HG03108 (cell line): ENCODE data around the gene MAP2K2.

ENCODE experiments used
- ATAC-seq: cut with Tn5 transposase; IDR thresholded peaks from one replicate; pipeline ENCODE4 v1.9.1; 2021; ENCODE audit warnings: moderate library complexity; ENCODE audit not compliant: unreplicated experiment

MAP2K2 gene

DNA sequence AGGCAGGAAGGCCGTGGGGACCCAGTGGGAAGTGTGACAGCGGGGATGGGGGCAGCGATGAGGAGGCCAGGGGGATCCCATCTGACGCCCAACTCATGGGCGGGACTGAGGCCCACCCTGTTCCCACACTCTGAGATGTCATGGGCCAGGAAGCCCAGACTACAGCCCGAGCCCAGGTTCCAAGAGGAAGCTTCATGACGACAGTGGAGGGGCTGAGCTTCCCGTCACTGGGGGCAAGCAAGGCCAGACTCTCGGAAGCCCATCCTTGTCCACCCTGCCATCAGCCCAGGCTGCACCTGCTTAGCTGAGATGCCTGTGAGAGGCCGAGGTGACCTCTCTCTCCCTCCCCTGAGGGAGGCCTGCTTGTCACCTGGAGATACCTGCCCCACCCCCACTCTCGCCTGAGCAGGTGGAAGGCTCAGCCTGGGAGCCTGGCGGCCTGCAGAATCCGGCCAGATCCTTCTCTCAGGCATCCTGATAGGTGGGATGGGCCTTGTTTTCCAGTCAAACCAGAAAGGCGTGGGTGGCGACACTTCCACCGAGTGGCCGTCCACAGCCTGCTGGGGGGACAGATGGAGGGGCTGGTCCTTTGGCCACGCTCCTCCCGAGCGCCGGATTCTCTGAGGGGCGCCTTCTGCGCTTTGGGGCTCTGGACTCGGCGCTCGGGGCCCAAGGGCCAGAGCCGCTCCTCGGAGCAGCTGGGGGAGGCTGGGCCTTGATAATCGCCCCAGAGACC lies 62.1 kb downstream of the MAP2K2 start:
- ATAC-seq, result no peak

DNA sequence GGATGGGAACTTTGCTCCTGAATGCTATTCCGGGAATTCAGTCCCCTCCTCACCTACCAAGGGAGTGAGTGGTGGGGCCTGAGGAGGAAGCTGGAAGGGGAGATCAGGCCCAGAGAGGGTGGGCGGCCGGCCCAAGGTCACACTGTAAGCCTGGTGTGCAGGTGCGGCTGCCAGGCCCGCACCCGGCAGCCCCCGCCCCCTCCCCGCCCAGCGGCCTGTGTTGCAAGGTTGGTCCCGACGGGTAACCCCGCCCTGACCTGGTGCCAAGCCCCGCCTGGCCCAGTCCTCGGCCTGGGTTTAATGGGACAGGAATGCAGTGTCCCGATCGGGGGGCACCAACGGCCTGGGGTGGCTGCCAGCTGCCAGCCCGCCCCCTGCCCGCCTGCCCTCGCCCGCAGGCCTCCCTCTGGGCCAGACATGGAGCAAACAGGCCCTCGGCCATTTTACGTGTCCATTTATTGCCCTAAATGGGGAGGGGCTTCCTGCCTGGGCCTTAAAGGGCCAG lies 62.7 kb downstream of the MAP2K2 start:
- ATAC-seq, result no peak

DNA sequence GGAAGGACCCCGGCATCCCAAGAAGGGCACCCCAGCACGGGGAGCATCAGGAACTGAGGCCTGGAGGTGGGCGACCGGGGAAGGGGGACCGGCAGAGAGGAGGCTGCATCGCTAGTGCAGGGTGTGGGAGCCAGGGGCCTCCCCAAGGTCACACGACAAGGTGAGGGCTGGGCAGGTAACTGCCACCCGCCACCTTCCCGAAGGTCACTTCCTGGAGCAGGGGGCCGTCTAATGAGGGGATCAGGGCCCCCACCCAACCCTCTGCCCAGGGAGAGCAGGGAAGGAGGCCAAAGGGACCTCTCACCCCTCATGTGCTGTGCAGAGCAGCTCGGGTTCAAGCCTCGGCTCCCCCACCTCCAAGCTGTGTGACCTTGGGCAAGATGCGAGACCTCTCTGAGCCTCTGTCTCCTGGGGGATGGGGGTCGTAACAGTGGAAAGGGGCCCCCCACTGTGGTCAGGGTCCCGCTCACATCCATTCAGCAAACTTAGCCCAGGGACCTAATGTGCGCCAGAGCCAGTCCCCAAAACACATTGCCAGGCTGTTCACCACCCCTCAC lies 63.2 kb downstream of the MAP2K2 start:
- ATAC-seq, result no peak

DNA sequence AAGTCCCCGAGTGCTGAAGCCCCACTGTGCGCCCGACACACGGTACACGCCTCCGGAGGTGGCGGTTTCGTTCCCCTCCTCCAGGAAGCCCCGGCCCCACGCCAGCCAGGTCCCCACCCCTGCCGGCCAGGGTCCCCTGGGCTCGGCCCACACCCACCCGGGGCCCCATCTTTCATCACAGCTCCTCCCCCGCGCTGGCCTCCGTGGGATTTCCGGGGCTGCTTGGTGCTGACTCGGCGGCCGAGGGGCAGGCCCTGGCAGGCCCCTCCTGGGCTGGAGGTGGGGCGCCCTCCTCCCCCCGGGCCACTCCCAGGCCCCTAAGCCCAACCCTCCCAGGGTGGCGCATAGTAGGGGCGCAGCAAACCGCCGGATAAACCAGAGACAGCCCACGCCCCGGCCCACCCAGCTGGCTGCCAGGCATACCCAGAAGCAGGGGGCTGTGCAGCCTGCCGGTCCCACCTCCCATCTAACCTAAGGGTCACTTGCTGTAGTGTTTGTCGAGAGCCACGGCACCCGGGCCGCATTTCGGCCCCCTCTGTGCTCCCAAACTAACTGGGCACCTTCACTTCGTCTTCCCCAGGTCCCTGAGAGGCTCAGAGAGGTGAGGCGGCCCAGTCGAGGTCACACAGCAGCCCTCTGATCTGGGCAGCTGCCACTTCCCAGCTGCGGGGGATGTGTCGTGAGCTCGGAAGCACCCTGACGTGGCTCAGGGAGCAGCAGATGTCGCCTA lies 63.9 kb downstream of the MAP2K2 start:
- no peak for ATAC-seq

DNA sequence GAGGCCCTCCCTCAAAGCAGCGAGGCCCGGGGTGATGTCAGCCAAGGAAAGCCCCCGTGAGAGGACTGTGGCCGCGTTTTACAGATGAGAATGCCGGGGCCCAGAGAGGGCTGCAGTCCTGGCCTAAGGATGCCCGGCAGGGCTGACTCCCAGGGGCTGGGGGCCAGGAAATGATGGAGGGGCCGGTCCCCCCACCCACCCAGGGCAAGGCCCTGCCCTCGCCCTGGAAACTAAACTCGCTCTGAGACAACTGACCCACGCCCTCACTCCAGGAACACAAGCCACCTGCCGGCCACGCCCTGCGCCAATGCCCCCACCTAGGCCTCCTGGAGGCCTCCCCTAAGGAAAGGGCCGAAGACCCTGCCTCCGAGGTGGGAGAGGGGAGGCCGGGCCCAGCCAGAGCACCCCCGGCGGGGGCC lies 64.5 kb downstream of the MAP2K2 start:
- no peak for ATAC-seq

DNA sequence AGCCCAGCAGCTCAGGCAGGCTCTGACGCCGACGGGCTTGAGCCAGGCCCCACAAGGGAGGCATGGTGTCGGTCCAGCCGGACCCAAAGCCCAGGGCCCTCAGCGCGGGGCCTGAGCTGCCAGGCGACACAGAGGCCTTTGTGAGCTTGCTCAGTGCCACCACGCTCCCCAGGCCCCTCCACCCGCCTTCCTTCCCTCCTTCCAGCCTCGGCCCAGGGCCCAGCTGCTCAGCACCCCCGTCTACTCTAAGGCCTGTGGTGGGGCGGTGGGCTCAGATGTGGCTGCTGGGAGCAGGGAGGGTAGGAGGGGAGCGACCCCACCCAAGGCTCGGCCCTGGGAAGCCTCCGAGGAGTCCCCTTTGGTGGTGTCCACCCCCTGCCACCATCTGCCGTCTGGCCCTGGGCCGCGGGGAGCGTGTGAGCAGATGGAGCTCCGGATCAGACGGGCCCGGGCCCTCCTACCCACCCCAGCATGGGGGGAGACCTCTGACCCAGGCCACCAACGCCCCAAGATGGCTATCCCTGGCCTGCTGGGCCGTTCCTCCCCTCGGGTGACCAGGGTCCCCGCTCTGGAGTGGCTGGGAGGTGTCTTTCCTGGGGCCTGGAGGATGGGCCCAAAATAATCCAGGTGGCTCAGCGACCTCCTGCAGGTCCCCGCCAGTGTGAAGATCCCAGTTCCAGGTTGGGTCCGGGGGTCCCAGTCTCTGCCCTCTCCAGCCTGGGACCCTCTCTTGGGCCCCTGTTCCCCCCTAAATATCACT lies 65.0 kb downstream of the MAP2K2 start:
- no peak for ATAC-seq

DNA sequence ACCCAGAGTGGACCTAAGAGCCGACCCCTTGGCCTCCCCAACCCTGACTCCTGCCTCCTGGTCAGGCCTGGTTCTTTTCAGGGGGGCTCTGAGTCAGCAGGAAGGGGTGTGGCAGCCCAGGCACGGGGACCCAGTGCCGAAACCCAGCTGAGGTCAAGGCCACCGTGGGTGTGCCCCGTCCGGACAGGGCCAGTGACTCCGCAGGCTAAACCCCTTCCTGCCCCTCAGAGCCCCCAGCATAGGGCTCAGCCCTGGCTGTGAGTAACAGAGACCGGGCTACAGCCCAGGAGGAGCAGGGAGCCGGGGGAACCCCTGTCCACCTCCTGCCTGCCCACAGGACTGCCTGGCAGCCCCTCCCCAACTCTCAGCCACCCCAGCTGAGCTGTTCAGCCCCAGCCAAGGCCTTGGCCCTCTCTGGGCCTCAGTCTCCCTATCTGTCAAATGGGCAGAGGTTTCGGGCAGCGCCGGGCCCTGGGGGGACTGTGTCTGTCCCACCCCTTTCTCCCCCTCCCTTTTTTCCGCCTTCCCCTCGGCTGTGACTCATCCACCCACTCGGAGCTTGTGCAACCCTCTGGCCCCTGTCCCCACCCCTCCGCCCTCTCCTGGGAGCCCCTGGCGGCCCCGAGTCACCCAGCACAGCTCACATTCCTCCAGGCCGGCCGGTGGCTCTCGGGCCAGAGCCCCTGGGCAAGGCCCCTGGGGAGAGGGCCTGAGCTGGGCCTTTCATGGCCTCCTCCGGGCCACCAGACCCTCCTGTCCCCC lies 65.8 kb downstream of the MAP2K2 start:
- ATAC-seq, result no peak

DNA sequence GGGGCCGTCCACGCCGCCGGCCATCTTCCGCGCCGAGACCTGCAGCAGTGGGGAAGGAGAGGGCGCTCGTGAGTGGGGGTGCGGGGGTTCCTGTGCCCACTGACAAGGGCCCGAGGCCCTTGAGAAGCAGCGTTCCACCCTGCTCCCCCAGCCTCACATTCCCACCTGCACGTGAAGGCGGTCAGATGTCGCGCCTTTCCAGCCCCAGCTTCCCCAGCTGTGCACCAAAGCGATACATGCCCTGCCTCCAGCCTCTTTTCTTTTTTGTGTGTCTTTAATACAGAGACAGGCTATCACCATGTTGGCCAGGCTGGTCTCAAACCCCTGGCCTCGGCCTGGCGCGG lies 68.7 kb downstream of the MAP2K2 start:
- ATAC-seq, result no peak

DNA sequence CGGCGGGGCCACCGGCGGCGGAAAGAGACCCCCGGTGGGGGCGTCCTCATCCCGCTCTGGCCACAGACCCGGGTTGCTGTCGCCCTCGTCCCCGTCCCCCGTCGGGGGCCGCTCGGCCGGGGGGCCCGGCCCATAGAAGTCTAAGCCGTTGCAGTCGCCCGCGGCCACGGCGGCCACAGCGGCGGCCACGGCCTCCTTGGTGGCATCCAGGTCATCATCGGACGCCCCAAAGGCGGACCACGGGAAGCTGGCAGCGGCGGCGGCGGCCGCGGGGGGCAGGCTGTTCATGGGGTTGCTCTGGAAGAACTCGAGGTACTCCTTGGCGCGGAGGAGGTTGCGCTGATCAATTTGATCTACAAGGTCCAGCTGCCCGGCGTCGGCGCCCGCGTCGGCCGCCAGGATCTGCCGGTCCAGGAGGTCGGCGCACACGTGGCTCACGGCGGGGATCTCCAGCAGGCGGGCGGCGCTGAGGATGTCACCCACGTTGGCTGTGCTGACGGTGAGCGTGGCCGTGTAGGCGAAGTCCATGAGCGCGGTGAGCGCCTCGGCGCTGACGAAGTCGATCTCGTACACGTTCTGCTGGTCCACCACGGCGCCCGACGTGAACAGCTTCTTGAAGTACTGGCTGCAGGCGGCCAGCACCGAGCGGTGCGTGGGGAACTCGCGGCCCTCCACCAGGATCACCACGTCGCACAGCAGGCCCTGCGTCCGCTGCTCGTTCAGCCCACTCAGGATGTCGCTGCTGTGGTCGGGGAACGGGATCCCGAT lies 69.3 kb downstream of the MAP2K2 start:
- no peak for ATAC-seq

DNA sequence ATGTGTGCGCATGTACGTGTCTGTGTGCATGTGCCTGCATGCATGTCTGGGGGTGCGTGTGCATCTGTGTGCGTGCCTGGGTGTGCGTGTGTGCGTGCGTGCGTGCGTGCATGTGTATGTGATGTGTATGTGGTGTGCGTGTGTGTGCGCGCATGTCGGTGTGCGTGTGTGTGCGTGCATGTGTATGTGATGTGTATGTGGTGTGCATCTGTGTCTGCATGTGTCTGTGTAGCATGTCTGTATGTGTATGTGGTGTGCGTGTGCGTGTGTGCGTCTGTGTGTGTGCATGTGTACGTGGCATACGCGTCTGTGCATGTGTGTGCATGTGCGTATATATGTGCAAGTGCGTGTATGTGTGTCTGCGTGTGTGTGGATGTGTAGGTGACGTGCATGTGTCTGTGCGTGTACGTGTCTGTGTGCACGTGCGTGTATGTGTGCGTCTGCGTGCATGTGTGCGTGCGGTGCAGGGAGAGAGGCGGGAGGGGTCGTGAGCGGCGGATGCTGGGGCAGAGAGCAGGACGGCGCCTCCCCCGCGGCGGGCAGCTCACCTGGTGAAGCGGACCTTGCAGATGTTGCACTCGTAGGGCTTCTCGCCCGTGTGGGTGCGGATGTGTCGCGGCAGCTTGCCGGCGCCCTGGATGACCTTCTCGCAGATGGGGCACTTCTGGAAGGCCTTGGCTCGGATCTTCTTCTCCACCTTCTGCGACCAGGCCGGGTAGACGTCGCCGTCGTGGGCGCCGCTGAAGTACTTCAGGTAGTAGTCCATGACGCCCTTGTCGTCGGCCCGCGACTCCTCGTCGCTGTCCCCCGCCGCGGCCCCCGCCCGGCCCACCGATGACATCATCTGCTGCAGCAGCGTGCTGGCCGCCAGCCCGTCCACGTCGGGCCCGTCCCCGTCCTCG lies 70.2 kb downstream of the MAP2K2 start:
- ATAC-seq, result no peak

DNA sequence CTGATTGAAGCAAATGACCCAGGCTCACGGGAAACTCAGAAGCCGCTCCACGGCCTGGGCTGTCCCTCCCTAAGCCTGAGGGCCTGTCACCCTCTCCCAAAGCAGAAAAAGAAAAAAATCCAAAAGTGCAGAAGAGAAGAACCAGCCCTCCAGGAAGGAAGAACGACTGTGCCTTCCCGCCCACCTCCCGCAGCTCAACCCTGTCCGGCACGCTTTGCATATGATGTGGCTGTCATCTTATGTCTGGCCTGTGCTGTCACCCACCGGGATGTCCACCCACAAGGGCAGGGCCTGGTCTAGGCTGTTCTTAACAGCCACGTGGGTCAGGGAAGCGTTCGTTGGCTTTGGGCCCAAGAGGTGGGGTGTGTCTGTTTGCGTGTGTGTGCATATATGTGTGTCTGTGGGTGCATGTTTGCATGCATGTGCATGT lies 70.9 kb downstream of the MAP2K2 start:
- ATAC-seq, result no peak

DNA sequence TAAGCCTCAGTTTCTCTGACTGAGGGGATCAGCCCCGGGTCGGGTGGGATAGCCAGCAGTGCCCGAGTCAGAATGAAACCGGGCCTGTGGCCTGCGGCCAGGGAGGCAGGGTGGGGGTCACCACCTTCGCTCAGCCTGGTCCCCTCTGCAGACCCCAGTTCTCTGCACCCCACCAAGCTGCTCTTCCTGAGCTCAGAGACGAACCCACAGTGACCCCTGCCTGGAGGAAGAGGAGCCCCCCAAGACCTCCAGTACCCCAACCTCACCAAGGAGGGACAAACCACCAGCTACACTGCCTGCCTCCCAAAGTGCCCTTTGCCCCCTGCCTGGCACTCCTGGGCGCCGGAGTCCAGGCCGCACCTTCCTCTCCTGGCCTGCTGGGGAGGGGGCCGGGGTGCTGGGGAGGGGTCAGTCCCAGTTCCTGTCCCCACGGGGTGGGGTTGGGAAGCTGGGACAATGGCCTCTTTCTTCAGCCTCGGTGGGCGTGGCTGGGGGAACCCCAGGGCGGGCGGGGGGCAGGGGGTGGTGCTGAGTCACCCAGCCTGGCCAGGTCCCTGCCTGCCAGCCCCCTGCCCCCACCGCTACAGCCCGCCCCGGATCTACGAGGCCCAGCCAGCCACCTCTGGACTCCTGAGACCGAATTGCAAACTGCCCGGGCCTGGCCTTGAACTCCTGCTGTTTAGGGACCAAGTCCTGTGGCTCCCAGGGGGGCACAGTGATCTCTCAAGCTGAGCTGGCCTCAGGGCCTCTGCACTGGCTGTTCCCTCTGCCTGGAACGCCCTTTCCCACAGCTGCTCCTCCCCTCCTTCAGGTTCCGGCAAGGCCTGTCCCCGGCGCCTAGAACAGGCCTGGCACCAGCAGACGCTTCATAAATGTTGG lies 71.6 kb downstream of the MAP2K2 start:
- no peak for ATAC-seq

DNA sequence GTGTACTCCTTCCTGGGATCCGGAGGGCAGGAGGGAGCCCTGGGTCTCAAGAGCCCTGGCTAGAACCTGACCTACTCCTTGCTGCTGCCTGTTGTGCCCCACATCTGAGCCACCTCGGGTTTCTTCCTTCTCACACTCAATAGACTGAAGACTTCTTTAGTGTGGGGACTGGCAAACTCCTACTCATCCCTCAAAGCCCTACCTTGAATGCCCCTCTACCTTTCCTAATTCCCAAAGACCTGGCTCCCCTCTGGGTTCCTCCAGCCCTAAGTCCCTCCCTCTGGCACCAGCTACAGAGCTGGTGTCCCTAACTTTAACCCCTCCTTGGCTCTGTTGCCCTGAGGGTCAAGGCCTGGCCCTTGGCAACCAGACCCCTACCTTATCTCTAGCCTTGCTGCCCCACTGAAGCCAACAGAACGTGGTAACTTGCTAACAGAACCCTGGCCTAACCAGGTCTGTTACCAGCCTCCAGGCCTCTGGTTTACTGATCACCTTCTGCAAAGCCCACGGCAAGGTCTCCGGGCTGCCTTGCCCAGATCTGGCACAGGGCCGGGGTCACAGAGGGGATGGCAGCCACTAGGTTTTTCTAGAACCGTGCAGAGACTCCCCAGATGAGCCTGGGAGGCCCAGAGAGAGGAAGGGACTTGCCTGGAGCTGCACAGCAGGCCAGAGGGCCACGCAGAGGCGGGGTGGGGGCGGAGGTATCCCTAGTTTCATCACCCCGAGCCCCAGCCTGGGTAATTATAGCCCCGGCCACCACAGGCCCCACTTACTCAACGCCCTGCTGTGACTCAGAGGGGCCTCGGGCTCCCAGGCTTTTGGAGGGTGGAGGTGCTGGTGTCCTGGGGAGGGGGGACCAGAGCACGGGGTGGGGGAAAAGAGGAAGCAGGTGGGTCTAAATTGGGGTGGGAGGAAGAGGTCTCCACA lies 72.5 kb downstream of the MAP2K2 start:
- ATAC-seq, result no peak

DNA sequence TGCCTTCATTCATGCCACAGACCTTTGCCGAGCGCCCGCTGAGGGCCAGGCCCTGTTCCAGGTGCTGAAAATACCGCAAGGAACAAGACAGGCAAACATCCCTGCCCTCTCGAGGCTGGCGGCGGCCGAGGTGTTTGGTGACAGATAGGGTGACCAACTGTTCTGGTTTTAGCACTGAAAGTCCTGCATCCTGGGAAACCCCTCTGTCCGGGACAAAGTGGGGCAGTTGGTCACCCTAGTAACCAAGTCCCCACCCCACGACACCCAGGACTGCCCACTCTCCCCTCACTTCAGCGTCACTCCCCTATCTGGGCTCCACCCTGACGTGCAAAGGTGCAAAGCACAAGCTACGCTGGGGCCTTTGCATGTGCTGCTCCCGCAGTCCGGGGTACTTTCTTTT lies 74.5 kb downstream of the MAP2K2 start:
- no peak for ATAC-seq

DNA sequence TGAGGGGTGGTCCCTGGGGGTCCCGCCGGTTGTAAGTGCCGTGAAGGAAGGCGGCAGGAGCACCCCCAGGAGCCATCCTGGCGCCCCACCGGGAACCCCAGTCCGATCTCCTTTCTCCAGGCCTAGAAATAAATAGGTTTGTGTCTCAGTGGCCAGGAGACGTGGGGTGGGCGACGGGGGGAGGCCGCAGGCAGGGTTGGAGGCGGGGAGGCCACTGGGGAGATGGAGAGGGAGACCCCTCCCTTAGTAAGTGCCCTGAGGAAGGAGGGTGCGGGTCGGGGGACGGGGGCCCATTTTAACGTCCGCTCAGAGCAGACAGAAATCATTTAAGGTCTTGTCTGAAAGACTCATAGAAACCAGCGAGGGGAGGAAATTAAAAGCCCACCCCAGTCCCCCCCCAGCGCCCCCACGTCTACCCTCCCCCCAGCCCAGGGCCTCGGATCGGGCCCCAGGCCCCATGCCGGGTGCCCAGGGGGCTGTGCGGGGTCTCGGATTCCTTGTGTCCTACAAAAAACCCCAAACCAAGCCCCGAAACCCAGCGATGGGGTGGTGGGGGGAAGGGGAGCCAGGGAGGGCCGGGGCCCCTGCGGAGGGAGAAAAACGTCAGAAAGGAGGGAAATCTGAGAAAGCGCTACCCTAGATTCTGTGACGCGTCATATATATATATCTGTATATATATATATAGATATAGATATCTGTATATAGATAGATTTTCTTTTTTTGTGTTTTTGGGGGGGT lies 76.8 kb downstream of the MAP2K2 start:
- ATAC-seq, result no peak

DNA sequence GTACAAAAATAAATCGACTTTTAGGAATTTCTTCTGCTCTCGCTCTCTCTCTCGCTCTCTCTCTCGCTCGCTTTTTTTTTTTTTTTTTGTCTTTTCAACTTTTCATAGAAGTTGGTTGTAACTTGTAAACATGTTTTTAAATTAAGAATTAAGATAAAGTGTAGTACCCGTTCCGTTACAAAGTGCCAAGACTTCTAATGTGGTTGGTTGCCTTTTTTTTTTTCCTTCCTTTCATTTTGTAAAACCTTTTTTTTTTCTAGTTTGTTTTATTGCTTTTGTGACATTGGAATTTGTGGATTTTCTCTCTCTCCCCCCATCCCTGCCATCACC lies 77.6 kb downstream of the MAP2K2 start:
- ATAC-seq, result no peak
